Fibroblast of peridontal ligament (primary cell): Measurements from ENCODE around the gene IL11.

Source experiments
- DNase-seq: peaks from one replicate; pipeline ENCODE4 v3.0.0-alpha.2; 2010; ENCODE audit errors: extremely low read depth

The IL11 gene

DNA sequence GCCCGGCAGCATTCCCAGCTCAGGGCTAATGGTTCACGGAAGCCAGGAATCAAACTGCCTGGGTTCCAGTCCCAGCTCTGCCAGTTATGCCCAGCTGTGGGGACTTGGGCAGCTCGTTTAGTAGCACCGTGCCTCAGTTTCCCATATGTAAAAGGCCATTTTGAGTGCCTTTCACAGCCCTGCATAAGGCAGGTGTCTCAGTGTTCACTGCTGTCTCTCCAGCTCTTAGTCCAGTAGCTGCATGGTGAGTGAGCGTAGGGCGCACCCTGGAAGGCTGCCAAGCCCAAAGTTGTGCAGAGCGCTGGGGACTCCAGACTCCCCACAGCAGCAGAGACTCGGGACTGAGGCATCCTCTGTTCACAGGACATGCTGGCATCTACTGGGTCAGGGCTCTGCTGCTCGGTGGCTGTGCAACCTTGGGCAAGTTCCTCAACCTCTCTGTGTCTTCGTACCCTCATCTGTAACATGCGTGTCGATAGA lies 21.0 kb upstream of the IL11 start:
- DNase-seq: no peak

DNA sequence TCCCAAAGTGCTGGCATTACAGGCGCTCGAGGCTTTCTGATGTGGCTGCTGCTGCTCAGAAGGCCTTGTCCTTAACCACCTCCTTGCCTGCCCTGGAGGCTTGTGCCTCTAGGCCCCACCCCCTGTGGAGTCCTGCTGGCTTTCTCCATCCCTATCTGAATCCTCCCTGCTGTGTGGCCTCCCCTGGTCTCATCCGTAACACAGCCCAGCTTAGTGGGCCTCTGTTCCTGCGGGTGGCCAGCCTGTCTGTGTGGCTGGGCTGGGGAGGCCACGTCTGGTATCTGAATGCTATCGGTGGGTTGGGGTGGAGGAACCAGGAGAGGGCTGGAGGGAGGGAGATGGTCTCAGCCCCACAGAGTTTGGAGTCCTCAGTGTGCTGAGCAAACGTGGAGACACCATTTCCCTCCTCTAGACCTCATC lies 20.2 kb upstream of the IL11 start:
- no peak for DNase-seq

DNA sequence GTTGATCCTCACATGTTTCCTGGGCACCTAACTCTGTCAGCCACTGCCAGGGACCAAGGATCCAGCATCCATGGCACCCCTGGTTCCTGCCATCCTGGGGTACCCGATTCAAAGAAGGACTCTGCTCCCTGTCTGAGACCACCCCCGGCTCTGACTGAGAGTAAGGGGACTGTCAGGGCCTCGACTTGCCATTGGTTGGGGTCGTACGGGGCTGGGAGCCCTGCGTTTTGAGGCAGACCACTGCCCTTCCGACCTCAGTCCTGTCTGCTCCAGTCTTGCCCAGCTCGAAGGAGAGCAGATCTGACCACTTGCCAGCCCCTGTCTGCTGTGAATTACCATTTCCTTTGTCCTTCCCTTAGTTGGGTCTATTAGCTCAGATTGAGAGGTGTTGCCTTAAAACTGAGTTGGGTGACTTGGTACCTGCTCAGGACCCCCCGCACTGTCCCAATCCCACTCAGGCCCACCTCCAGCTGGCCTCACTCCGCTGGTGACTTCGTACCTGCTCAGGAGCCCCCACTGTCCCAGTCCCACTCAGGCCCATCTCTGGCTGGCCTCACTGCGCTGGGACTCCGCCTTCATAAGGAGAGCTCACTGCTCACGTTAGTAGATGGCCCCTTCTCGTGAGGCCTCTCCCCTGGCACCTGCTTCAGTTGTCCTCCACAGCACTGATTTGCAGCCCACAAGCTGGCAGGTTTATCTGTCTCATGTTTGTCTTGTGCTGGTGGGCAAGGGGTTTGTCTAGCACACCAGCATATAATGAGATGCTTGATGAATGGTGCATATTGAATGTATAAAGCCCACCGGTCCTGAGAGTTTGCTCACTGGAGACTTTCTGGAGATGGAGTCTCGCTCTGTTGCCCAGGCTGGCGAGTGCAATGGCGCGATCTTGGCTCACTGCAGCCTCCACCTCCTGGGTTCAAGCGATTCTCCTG lies 19.4 kb upstream of the IL11 start:
- no peak for DNase-seq

DNA sequence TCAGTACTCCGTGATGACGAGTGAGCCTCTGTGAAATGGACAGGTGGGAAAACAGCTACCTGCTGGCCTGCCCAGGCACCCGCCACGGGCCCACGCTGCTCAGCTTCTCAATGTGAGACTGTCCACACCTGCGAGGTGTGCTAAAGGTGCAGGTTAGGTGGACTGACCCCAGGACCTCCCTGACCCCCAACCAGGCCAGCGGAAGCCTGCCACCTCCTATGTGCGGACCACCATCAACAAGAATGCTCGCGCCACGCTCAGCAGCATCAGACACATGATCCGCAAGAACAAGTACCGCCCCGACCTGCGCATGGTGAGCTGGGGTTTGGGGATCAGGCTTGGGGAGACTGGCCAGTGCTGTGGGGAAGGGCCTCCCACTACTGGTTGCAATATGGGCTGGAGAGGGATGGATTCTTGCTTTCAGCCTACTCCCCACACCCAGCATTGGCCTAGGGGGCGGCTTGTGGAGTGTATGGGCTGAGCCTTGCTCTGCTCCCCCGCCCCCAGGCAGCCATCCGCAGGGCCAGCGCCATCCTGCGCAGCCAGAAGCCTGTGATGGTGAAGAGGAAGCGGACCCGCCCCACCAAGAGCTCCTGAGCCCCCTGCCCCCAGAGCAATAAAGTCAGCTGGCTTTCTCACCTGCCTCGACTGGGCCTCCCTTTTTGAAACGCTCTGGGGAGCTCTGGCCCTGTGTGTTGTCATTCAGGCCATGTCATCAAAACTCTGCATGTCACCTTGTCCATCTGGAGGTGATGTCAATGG lies 17.7 kb upstream of the IL11 start:
- no peak for DNase-seq

DNA sequence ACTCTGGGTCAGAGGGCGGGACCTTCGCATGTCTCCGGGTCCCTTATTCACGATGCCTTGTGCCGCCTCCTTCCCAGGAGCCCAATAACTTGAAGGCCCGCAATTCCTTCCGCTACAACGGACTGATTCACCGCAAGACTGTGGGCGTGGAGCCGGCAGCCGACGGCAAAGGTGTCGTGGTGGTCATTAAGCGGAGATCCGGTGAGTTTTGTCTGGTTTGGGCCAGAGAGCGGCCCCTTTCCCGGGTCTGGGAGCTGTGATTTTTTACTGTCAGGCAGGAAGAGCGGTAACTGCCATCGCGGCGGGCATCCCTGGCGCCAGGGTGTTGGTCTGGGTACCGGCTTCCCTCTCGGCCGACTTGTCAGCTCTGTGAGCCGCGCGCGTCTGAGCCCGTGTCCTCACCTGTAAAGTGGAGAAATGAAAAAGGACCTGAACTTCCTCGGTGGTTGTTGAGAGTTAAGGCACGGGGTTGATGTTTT lies 16.3 kb upstream of the IL11 start:
- DNase-seq: no peak

DNA sequence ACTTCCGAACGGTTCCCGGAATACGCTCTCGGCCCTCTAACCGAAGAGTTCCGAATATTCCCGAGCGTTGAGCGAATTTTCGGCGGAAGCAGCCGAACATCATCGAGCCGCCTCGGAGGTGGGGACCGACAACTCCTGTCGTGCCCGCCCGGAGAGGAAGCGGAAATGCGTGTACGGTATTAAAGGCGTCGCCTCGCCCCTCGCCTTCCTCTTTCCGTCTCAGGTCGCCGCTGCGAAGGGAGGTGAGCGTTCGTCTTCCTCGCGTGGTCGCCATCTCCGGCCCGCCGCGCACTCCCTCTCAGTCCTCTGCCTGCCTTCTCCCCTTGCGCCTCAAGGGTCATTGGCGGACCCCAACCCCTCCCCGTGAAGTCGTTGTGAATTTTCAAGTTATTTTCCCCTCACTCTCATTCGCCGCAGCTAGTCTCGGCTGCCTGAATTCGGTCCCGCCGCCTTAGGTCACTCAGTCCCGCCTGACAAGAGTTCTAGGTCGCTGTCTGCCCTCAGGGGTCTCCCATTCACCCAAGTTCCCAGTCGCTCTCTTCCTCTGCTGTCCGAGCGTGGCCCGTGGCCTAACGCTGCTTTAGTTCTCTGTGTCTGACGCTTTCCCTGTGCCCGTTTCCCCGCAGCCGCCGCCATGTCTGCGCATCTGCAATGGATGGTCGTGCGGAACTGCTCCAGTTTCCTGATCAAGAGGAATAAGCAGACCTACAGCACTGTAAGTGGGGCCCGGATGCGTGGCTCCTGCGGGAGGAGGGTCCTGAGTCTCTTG lies 15.6 kb upstream of the IL11 start, which contains the start of gene RPL28:
RPL28 (plus strand) TSS at position 209 of the 769 bp plus-strand sequence; CDS start at position 635, 426 bp downstream.
- peak; percentile 98 for DNase-seq

DNA sequence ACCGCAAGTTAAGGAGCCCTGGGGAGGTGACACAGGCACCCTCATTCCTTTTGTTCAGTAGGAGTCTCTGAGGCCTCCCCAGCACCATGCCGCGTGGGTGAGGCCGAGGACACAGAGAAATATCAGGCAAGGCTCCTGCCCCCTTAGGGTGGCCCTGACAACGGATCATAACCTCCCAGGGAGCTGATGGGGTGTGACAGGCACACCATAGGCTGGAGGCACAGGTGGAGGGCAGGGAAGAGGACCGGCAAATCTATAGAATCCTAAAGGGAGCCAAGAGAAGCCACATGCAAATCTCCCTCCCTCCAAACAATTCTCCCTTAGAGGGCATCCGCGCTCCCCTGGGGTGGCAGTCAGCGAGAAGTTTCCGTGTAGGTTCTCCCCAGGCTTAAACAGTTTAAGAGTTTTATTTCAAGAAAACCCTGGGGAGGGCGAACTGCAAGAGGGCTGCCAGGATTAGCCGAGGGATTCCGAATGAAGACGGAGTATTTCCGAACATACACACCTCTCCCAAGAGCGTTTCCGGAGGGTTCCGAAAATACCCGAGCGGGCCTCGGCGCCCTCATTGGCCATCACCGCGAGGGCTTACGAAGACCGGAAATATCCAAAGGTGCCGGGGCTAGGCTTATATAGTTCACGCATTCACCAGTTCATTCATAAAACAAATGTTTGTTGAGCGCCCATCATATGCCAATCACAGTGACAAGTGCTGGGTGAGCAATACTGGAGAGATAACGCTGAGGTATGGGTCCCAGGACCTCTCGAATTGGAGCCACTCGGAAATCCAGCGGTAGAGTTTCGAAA lies 14.9 kb upstream of the IL11 start:
- peak; percentile 96 for DNase-seq

DNA sequence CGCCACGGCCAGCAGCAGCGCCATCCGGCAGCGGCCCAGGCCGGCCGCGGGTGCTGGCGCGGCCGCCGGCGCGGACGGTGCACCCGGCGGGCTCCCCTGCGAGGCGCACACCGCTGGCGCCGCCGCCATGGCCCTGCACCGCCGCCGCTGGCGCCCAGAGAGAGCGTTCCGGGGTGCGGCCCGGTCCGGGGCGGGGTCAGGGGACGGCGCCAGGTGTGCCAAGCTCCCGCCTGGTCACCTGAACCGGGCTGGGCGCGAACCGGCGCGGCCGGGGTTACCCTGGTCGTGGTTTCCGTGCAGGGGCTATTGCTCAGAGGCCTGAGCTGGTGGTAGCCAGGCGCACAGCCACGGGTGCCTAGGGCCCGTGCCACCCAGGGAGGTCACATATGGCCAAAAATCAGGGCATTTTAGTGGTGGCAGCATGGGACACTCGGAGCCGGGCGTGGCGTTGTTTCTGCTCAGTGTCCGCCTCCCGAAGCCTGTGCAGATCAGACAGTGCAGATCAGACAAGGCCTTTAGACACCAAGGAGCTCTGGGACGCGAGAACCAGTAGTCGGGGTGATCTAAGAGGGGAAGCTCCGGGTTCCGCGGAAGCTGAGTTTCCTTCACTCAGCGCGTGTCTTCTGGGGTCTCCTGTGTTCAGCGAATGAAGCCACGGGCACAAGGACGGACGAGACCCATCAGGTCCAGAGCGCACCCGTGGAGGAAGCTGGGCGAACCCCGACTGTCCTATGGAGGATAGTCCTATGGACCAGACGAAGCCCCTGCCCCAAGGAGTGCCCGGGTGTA lies 14.1 kb upstream of the IL11 start, which contains the start of gene TMEM238:
TMEM238 (minus strand) TSS at position 162 of the 789 bp plus-strand sequence; CDS start at position 129, 33 bp downstream.
- DNase-seq: no peak

DNA sequence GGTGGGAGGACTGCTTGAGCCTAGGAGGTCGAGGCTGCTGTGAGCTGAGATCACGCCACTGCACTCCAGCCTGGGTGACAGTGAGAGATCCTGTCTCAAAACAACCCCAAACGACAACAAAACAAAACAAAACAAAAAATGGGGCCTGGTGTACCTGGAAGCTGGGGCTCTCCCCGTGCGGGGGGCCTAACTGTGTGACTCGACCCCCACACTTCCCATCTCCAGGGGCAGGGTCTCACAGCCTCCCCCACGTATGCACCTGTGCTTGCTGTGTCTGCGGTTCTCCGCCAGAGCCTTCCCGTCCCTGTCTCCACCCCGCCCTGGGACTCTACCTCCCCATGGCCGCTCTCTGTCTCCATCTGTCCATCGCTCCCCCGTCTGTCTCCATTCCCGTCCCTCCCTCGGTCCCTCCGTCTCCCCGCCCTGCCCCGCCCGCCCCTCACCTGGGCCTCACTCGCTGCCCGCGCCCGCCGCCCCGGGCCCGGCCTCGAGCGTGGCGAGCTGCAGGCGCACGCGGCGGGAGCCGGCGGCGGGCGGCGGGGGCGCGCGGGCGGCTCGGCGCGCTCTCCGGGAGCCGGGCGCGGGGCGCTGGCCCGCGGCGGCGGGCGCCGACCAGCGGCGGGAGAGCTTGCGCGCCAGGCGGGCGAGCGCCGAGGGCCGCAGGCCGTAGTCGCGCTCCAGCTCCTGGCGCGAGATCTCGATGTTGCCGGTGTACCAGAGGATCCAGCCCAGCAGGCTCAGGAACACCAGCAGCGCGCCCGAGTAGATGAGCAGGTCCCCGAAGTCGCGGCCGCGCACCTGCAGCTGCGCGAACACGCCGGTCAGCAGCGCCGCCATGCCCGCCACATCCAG lies 13.2 kb upstream of the IL11 start:
- peak; percentile 49 for DNase-seq

DNA sequence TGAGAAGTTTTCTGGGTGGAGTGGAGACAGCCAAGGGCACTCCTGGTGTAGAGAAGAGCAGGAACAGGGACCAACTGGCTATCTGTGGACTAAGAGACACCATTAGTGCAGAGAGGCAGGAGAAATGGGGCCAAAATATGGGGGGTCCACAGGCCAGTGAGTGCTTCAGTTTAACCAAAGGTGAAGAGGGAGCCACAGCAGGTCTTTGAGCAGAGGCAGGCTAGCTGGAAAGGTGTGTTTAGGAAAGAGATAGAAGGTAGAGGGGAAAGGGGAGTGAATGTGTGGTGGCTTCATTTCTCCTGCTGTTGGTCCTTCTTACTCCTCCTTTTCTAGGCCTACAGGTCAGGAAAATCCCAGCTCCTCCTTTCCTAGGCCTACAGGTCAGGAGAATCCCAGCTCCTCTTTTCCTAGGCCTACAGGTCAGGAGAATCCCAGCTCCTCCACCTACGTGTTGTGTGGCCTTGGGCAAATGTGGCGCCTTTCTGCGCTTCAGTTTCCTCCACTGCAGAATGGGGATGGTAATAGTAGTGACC lies 12.3 kb upstream of the IL11 start:
- DNase-seq: no peak

DNA sequence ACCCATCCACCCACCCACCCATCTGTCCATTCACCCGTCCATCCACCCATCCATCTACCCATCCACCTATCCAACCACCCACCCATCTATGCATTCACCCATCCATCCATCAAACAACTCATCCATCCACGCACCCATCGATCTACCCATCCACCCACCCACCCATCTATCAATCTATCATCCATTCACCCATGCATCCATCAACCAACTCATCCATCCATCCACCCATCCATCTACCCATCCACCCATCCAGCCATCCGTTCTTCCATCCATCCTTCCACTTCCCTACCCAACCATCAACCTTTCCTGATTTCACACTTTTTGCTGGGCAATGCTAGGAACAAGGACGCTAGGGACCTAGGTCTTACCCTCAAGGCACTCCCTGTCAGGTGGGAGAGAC lies 11.8 kb upstream of the IL11 start:
- no peak for DNase-seq

DNA sequence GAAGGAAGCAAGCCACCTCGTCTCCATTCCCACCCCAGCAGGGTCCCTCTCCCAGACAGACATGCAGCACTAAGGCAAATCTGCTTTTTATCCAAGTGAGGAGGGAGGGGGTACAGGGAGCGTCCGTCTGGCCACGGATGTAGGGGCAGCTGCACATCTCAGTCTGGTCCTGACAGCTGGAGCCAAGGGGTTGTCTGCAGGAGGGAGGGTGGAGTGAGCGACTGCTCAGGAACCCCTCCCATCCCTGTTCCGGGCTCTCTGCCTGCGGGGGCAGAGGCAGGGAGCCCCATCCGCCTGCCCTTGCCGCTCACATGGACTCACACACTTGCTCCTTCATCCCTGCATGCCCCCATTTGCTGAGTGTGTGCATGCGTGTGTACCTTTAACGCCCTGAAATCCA lies 8.9 kb upstream of the IL11 start:
- DNase-seq: no peak

DNA sequence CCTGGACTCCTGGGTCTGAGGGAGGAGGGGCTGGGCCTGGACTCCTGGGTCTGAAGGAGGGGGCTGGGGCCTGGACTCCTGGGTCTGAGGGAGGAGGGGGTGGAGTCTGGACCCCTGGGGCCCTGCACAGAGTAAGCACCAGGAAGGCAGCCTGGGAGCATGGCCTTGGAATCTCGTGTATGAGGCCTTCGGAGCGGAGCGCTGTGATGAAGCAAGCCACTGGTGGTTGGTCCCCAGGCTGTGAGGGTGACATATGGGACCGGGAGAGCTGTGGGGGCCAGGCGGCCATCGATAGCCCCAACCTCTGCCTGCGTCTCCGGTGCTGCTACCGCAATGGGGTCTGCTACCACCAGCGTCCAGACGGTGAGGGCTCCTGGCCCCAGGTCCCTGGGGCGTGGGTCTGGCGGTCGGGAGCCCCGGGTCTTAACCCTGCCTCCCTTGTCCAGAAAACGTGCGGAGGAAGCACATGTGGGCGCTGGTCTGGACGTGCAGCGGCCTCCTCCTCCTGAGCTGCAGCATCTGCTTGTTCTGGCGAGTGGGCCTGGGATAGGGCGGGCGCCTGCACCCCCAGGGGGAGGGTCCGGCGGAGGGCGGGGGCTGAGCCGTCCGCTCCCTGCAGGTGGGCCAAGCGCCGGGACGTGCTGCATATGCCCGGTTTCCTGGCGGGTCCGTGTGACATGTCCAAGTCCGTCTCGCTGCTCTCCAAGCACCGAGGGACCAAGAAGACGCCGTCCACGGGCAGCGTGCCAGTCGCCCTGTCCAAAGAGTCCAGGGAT lies 7.3 kb upstream of the IL11 start:
- no peak for DNase-seq

DNA sequence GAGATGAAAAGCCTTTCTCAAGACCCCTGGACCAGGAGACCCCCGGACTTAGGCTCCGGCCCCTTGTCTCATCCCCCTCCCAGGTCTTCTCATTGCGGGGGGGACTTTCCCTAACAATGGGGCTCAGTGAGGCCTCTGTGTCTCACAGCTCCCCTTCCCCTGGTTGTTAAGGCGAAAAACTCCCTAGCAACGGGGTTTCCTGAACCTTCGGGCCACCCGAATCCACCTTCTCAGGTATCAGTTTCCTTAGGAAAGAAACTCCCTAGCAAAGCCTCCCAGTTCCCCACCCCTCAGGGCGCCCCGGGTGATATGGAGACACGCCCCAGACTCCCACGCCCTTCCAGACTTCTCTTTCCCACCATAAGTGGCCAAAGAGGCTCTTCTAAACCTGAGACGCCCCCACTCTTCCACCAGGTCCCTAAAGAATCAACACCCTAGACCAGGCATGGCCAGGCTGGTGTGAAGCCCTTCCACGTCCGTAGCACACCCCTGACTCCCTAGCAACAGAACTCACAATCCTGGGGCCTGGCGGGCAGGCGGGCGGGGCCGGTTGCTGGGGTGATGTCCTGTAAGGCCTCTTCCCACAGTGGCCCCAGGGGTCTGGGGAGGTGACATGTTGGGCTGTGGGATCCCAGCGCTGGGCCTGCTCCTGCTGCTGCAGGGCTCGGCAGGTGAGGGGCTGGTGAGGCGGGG lies 6.1 kb upstream of the IL11 start, which contains the start of gene TMEM190:
TMEM190 (plus strand) TSS at position 586 of the 693 bp plus-strand sequence; CDS start at position 614, 28 bp downstream.
- DNase-seq: no peak

DNA sequence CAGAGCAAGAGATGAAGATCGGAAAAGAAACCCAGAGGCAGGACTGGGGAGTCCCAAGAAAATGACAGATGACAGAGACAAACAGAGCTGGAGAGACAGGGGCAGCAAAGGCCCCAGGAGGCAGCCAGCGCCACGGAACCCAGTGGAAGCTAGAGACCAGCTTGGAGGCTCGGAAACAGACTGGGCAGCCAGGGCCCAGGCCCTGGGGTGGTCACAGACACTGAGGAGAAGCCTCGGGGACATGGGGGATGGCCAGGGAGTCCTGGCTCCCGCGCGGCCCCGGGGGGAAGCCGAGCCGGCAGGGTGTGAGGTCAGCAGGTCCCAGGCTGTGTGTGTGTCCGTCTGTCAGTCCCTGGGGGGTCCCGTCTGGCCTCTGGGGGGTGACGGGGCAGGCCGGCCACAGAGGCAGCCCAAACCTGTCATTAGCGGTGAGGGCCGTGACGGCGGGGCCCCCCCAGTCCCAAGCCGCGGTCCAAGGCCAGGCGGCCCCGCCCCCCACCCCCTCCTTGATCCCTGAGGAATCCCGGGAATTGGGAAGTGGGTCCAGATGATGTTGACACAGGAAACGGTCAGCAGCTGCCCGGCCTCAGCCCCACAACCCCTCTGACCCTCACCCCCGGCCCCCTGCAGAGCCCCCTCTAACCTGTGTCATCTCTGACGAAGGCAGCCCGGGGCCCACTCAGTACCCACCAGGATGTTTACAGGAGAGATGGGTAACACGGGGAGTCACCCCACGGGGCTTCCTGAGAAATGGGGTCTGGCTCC lies 3.9 kb upstream of the IL11 start:
- DNase-seq: no peak

DNA sequence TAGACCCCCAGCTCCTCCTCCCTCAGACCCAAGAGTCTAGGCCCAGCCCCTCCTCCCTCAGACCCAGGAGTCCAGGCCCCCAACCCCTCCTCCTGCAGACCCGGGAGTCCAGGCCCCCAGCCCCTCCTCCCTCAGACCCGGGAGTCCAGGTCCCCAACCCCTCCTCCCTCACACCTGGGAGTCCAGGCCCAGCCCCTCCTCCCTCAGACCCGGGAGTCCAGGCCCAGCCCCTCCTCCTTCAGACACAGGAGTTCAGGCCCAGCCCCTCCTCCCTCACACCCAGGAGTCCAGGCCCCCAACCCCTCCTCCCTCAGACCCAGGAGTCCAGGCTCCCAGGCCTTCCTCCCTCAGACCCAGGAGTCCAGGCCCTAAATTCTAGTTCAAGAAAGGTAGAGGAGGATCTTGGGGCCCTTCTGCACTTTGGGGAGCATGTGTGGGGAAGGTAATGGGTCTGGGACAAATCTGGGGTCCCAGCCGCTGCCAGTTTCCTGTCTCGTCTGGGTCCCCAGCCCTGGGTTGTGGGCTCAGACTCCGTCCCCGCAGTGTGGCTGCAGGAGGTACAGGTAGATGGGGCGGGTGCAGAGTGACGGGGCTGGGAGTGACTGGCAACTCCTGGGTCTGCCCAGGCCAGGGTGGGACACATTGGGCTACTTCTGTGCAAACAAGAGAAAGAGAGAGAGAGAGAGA lies 3.2 kb upstream of the IL11 start:
- no peak for DNase-seq
